ENCODE measurements around the gene RAPH1.
"Not testable (repeated sequence)": the region's sequence is repeated elsewhere in the genome, so short reads cannot be mapped to it uniquely, and the experiment has no call there.

Gene RAPH1

DNA sequence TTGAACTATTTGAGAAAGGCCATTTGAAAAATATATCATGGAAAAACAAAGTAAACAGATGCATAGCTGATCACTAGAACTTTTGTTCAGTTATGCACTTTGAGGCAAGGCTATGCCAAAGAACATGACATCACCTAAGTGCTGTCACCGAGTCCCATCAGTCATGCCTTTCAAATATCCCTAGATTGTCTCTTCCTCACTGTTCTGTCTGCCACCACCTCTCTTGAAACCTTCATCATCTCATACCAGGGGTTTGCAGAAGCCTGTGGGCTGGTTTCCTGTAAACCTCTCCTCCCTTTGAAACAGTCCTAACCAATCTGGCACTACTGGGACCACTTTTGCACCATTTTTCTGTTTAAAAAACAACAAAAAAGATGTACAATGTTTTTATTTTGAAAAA, 12.3 kb upstream of the RAPH1 start:
- Histone ChIP-seq H3K9me3 (ENCODE audit: control insufficient read depth, insufficient read depth, low read depth, low read length) (no peaks in the 10 kb centered on the region), H3K27ac (ENCODE audit: low read depth, low read length) (no peak overlapping the region), H3K4me3 (ENCODE audit: low read depth, low read length) (no peak overlapping the region), H3K36me3 (ENCODE audit: control insufficient read depth, insufficient read depth, low read length) (no peaks in the 10 kb centered on the region), H3K27me3 (ENCODE audit: control insufficient read depth, insufficient read depth, low read length) (no peaks in the 10 kb centered on the region), H3K9ac (ENCODE audit: low read length) (no peak overlapping the region), H3K4me1 (ENCODE audit: control insufficient read depth, insufficient read depth, low read length) (no peaks in the 10 kb centered on the region)

DNA sequence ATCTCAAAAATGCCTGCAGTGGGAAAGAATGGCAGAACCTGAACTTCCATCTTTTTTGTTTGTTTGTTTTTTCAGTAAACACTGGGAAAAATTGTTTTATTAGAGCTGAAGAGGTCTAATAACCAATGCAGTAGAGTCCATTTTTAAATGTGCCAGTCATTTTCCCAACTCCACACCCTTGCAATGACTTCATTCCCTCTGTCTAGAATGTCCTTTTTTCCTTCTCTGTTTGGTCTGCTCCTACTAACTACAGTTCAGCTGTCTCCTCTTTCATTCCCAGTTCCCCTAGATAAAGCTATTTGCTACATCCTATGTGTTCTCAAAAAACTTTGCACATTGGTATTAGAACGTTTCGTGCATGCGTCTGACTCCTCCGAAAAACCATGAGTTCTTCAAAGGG, 9.3 kb upstream of the RAPH1 start:
- Histone ChIP-seq H3K27me3 (ENCODE audit: control insufficient read depth, insufficient read depth, low read length) (no peaks in the 10 kb centered on the region), H3K9ac (ENCODE audit: low read length) (no peak overlapping the region), H3K9me3 (ENCODE audit: control insufficient read depth, insufficient read depth, low read depth, low read length) (no peaks in the 10 kb centered on the region), H3K4me3 (ENCODE audit: low read depth, low read length) (no peak overlapping the region), H3K27ac (ENCODE audit: low read depth, low read length) (no peak overlapping the region), H3K4me1 (ENCODE audit: control insufficient read depth, insufficient read depth, low read length) (no peaks in the 10 kb centered on the region), H3K36me3 (ENCODE audit: control insufficient read depth, insufficient read depth, low read length) (no peaks in the 10 kb centered on the region)

DNA sequence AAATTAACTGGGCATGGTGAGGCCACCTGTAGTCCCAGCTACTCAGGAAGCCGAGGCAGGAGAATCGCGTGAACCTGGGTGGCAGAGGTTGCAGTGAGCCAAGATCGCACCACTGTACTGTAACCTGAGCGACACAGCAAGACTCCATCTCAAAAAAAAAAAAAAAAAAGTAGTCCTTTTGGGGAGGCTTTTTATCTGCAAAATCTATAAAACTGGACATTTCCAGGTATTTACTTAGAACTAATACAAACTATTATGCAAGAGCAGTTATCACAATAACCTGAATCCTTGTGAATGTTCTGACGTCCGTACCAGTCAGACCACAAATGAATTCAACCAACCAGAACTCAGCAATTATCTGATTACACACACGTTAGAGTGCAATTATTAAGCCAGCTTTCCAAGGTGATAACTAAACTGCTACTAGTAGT, 8.8 kb upstream of the RAPH1 start:
- H3K9ac ChIP-seq (ENCODE audit: low read length), result no peak overlapping the region
- H3K27me3 ChIP-seq (ENCODE audit: control insufficient read depth, insufficient read depth, low read length), result no peaks in the 10 kb centered on the region
- no peaks in the 10 kb centered on the region for H3K4me1 ChIP-seq (ENCODE audit: control insufficient read depth, insufficient read depth, low read length)
- H3K4me3 ChIP-seq (ENCODE audit: low read depth, low read length), result no peak overlapping the region
- no peaks in the 10 kb centered on the region for H3K36me3 ChIP-seq (ENCODE audit: control insufficient read depth, insufficient read depth, low read length)
- H3K9me3 ChIP-seq (ENCODE audit: control insufficient read depth, insufficient read depth, low read depth, low read length), result 0 out of 2 replicates have a peak, but pooled peaks cover under 1% of the 10 kb centered on the region
- H3K27ac ChIP-seq (ENCODE audit: low read depth, low read length), result no peak overlapping the region

DNA sequence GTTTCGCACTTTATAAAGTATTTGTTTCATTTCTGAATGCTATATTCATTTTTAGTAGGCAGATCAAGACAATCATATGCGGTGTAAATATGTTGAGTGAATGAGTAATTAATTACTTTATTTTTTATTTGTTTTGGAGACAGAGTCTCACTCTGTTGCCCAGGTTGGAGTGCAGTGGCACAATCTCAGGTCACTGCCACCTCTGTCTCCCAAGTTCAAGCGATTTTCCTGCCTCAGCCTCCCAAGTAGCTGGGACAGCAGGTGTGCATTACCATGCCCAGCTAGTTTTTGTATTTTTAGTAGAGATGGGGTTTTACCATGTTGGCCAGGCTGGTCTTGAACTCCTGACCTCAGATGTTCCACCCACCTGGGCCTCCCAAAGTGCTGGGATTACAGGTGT, 5.5 kb upstream of the RAPH1 start:
- not testable (repeated sequence) for H3K9ac ChIP-seq (ENCODE audit: low read length); H3K9me3 ChIP-seq (ENCODE audit: control insufficient read depth, insufficient read depth, low read depth, low read length); H3K36me3 ChIP-seq (ENCODE audit: control insufficient read depth, insufficient read depth, low read length); H3K4me3 ChIP-seq (ENCODE audit: low read depth, low read length); H3K27me3 ChIP-seq (ENCODE audit: control insufficient read depth, insufficient read depth, low read length); H3K4me1 ChIP-seq (ENCODE audit: control insufficient read depth, insufficient read depth, low read length); H3K27ac ChIP-seq (ENCODE audit: low read depth, low read length)

DNA sequence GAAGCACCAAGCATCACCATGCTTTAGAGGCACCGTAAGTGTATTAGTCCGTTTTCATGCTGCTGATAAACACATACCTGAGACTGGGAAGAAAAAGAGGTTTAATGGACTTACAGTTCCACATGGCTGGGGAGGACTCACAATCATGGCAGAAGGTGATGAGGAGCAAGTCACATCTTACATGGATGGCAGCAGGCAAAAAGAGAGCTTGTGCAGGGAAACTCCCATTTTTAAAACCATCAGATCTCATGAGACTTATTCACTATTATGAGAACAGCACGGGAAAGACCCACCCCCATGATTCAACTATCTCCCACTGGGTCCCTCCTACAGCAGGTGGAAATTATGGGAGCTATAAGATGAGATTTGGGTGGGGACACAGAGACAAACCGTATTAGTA, 3.1 kb upstream of the RAPH1 start:
- H3K27ac ChIP-seq (ENCODE audit: low read depth, low read length); H3K36me3 ChIP-seq (ENCODE audit: control insufficient read depth, insufficient read depth, low read length); H3K27me3 ChIP-seq (ENCODE audit: control insufficient read depth, insufficient read depth, low read length); H3K9me3 ChIP-seq (ENCODE audit: control insufficient read depth, insufficient read depth, low read depth, low read length); H3K9ac ChIP-seq (ENCODE audit: low read length); H3K4me3 ChIP-seq (ENCODE audit: low read depth, low read length): not testable (repeated sequence)
- peaks cover 11% of the 10 kb centered on the region for H3K4me1 ChIP-seq (ENCODE audit: control insufficient read depth, insufficient read depth, low read length)

DNA sequence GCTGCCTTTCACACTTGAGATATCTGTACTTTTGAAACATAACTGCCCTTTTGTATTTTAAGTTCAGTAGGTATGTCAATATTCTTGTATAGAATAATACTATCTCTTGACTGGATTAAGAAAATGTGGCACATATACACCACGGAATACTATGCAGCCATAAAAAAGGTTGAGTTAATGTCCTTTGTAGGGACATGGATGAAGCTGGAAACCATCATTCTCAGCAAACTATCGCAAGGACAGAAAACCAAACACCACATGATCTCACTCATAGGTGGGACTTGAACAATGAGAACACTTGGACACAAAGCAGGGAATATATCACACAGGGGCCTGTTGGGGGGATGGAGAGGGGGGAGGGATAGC, 1.5 kb upstream of the RAPH1 start:
- H3K9me3 ChIP-seq (ENCODE audit: control insufficient read depth, insufficient read depth, low read depth, low read length); H3K27ac ChIP-seq (ENCODE audit: low read depth, low read length); H3K36me3 ChIP-seq (ENCODE audit: control insufficient read depth, insufficient read depth, low read length); H3K27me3 ChIP-seq (ENCODE audit: control insufficient read depth, insufficient read depth, low read length); H3K9ac ChIP-seq (ENCODE audit: low read length): not testable (repeated sequence)
- Histone ChIP-seq H3K4me1 (ENCODE audit: control insufficient read depth, insufficient read depth, low read length) (peaks cover 18% of the 10 kb centered on the region), H3K4me3 (ENCODE audit: low read depth, low read length) (peak overlapping the region; percentile 69)

DNA sequence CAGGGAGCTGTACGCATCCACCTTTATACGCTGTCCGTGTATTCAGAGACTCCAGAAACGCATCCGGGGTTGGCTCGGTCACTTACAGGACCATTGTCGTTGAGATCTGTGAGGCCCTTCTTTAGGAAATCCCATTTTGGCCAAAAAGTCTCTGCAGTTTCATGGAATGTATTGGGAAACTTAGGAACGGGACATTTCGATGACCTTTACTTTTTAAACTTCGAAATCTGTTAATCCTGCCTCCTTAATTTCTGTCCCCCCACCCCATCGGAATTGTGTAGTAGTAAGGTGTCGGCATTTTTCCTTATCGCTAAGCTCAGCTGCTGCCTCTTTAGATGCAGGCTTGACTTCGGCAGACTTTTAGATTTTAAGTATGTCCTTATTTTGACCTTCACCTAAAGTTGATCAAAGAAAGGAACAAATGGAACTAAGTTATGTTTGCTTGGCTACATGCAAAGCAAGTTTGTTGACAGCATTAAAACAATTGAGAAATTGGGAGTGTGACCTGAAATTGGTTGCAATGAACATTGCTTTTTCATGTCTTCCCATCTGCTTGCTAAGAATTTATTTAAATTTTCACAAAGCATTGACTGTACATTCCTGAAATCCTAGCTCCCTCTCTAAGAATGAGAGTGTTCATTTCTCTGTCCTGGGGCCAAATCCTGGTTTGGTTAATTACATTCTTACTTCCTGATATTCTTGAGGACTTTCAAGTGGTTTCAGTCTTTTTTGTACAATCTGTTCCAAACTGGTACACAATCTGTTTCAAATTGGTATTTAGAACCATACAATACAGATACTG, 884 bp upstream of the RAPH1 start:
- H3K9ac ChIP-seq (ENCODE audit: low read length), result peak overlapping the region; percentile 79
- peaks cover 3% of the 10 kb centered on the region; the same call in 1 of the 2 replicates for H3K9me3 ChIP-seq (ENCODE audit: control insufficient read depth, insufficient read depth, low read depth, low read length)
- H3K4me1 ChIP-seq (ENCODE audit: control insufficient read depth, insufficient read depth, low read length), result peaks cover 18% of the 10 kb centered on the region
- H3K27ac ChIP-seq (ENCODE audit: low read depth, low read length), result peak overlapping the region; percentile 19; the same call in 1 of the 2 replicates
- H3K36me3 ChIP-seq (ENCODE audit: control insufficient read depth, insufficient read depth, low read length), result no peaks in the 10 kb centered on the region
- H3K4me3 ChIP-seq (ENCODE audit: low read depth, low read length), result peak overlapping the region; percentile 69
- H3K27me3 ChIP-seq (ENCODE audit: control insufficient read depth, insufficient read depth, low read length), result peaks cover 3% of the 10 kb centered on the region; the same call in 1 of the 2 replicates

DNA sequence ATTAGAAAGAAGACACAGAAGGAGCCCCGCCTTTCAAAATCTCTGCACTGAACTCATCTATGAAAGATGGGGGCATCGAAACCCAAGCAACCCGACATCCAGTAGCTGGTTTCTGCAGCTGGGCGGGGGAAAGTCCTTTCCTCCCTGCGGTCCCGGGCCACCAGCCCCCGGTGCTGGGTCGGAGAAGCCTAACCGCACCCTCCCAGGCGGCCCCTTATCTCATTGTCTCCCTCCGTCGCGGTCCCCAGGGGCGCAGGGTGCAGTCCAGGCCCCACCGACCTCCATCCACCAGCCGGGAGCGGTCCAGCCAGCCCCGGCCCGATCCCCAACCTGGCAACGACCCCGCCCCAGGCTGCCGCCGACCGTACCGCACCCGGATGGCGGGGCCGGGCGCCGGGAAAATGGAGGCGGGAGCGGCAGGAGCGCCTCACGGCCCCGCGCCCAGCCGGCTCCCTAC, 452 bp downstream of the RAPH1 start:
- peak overlapping the region; percentile 95 for H3K4me3 ChIP-seq (ENCODE audit: low read depth, low read length)
- H3K27me3 ChIP-seq (ENCODE audit: control insufficient read depth, insufficient read depth, low read length), result peaks cover 3% of the 10 kb centered on the region; the same call in 1 of the 2 replicates
- H3K9me3 ChIP-seq (ENCODE audit: control insufficient read depth, insufficient read depth, low read depth, low read length), result peaks cover 3% of the 10 kb centered on the region; the same call in 1 of the 2 replicates
- H3K9ac ChIP-seq (ENCODE audit: low read length), result peak overlapping the region; percentile 87
- peaks cover 18% of the 10 kb centered on the region for H3K4me1 ChIP-seq (ENCODE audit: control insufficient read depth, insufficient read depth, low read length)
- peak overlapping the region; percentile 71; the same call in 1 of the 2 replicates for H3K27ac ChIP-seq (ENCODE audit: low read depth, low read length)
- no peaks in the 10 kb centered on the region for H3K36me3 ChIP-seq (ENCODE audit: control insufficient read depth, insufficient read depth, low read length)

DNA sequence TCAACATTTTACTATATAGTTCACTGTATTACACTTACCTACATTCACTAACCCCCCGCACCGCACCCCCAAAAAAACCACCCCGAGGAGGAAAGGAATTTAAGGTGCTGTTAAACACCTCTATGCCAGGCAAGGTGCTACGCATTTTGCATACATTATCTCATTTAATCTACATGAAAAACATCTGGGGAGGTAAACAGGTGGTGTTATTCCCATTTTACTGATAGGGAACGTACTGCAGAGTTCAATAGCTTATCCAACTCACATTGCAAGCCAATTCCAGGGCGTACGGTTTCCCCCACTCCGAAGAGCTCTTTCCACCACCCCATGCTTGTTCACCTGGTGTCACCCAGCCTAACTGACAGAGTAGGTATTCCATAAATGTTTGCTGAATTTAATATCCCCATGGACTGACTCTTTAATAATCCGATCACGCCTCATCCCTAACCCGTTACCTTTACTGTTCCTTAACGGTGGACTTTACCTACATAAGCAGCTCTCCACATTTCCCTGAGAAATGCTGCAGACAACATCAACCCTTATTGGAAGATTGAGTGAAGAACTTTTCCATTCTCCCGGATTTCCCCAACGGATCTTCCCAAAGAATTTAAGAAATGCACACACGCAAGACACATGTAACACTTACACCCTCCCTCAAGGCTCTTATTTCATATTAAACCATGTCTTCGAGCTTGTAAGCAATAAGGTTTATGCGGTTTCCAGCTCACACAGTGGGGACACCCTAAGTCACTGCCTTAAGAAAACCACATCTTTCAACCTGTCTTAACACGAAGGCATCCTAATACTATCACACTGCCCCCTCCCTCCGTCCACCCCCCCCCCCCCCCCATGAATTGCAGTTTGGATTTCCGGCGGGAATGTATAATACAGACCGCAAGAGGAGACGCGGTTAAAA, 1.2 kb downstream of the RAPH1 start:
- Histone ChIP-seq H3K4me1 (ENCODE audit: control insufficient read depth, insufficient read depth, low read length) (peaks cover 18% of the 10 kb centered on the region), H3K27ac (ENCODE audit: low read depth, low read length) (no peak overlapping the region), H3K27me3 (ENCODE audit: control insufficient read depth, insufficient read depth, low read length) (peaks cover 3% of the 10 kb centered on the region; the same call in 1 of the 2 replicates), H3K9me3 (ENCODE audit: control insufficient read depth, insufficient read depth, low read depth, low read length) (peaks cover 3% of the 10 kb centered on the region; the same call in 1 of the 2 replicates), H3K9ac (ENCODE audit: low read length) (peak overlapping the region; percentile 87), H3K36me3 (ENCODE audit: control insufficient read depth, insufficient read depth, low read length) (no peaks in the 10 kb centered on the region), H3K4me3 (ENCODE audit: low read depth, low read length) (peak overlapping the region; percentile 95)

DNA sequence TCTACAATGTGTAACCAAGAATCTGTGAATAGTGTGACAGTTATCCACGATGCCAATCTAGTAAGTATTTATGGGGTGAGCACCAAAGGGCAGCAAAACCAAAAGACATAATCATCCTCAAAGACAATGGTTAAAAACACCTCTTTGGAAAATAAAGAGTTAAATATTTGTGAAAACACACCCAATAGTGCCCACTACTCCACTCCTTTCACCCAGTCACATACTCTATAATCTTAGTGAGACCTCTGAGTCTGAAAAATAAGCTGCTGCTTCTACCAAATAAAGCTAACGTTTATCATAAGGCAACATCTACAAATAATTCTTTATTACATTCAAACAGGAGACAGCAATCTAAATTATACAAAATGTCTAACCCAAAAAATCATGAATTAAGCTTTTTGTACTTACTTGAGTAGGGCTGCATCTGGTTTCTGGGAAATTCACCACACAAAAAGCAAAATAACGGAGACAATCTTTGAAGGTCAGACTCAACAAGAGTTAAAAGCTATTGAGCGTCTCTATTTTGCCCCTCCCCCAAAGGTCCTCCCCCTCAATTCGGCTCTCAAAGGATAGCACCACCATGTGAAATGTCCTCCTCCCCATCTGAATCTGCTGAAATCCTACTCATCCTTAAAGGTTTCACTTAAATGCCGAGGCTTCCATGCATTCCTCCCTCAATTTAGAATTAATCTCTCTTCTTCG, 2.0 kb downstream of the RAPH1 start:
- Histone ChIP-seq H3K4me3 (ENCODE audit: low read depth, low read length) (peak overlapping the region; percentile 95), H3K27me3 (ENCODE audit: control insufficient read depth, insufficient read depth, low read length) (peaks cover 3% of the 10 kb centered on the region; the same call in 1 of the 2 replicates), H3K27ac (ENCODE audit: low read depth, low read length) (no peak overlapping the region), H3K9ac (ENCODE audit: low read length) (no peak overlapping the region), H3K4me1 (ENCODE audit: control insufficient read depth, insufficient read depth, low read length) (peaks cover 18% of the 10 kb centered on the region), H3K36me3 (ENCODE audit: control insufficient read depth, insufficient read depth, low read length) (no peaks in the 10 kb centered on the region), H3K9me3 (ENCODE audit: control insufficient read depth, insufficient read depth, low read depth, low read length) (no peaks in the 10 kb centered on the region; the same call in 1 of the 2 replicates)
